Subcutaneous adipose tissue (tissue), 4 donors: ENCODE data around the gene SMYD2. TPM values are rescaled to one million over a fixed set of nuclear protein-coding genes. Genes with fewer than 3 reads are reported as not detected.

Experiments
- total RNA-seq, 4 donors: library from RNA; depleted of rRNA; stranded (reverse); fragments of >200 nt; gene quantifications; one replicate each; pipeline ENCODE4 v1.1.0, GENCODE V29; 2016
- TF ChIP-seq, protein P1 (sequence below): fragments of 450-650 bp; IDR thresholded peaks from one replicate; pipeline ENCODE4 v1.5.1; 2016; ENCODE audit warnings: low read depth, mild to moderate bottlenecking, control low read depth, antibody characterized with exemption, moderate library complexity

Gene SMYD2
- total RNA-seq, 4 donors from 2014 or later = 30.0 to 49.9 (median 38.5) TPM

GRCh38 chr1:214327514-214327913 is 46.6 kb downstream of the SMYD2 start:
- TF ChIP-seq, protein P1, sequence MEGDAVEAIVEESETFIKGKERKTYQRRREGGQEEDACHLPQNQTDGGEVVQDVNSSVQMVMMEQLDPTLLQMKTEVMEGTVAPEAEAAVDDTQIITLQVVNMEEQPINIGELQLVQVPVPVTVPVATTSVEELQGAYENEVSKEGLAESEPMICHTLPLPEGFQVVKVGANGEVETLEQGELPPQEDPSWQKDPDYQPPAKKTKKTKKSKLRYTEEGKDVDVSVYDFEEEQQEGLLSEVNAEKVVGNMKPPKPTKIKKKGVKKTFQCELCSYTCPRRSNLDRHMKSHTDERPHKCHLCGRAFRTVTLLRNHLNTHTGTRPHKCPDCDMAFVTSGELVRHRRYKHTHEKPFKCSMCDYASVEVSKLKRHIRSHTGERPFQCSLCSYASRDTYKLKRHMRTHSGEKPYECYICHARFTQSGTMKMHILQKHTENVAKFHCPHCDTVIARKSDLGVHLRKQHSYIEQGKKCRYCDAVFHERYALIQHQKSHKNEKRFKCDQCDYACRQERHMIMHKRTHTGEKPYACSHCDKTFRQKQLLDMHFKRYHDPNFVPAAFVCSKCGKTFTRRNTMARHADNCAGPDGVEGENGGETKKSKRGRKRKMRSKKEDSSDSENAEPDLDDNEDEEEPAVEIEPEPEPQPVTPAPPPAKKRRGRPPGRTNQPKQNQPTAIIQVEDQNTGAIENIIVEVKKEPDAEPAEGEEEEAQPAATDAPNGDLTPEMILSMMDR = no peak

DNA sequence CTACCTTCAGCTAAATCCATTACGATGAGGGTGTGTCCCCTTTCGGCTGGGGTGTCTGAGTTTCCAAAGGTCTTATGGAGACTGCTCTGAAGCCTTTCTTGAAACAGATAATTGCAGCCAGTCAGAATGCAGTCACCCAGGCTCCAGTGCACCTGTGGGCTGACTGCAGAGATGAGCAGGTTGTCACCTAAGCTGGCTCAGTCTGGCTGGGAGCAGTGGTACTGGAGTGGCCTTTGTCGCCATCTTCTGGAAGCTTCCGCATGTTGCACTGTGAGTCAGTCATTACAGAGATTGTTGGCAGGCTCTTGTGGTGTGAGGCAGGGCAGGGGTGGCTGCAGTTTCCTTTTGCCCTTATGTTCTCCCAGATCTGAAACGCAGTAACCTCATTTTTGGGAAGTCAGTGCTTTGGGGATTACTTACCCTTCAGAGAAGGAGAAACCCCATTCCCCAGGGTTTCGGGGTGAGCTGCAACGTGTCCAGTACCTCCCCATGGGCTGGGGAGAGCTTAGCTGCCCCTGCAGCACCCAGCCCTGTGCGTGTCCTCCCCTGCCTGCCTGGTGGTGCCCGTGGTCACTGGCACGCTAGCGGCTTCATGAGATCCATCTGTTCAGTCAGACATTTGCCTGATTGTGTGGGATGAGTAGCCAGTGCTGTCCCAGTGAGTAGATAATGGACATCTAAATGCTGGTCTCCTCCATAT is 48.0 kb downstream of the SMYD2 start:
- TF ChIP-seq, protein P1 = no peak

DNA sequence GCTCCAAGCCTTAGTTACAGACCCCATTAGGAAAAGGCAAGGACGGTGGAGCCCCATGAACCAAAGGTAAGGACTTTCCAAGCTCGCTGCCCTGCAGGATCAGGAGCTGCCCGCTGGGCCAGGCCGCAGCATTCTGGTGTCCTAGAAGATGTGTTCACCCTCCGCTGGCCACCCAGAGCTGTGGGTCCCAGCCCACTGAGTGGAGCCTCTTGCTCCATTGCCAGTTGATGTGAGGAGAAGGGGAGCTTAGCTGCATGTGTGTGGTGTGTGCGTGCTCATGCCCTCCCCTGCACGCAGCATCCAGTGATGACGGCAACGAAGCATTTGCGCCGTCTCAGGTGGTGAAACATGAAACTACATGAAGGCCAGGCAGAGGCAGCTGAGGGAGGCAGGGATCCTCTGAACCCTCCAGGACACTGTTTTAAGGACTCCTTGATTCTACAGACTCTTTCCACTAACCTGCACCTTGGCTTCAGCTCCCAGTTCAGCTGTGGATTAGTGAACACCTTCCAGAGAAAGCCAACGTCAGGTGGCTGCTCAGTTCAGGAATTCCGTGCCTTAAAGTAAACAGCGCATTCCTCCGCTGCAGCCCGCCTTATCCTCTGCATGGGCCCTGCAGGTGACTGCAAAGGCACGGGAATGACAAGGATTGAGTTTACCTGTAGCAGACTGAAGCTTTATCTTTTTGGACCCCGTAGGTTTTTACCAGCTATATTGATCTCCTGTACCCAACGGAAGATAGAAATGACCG is 48.7 kb downstream of the SMYD2 start:
- TF ChIP-seq, protein P1 = no peak

- TF ChIP-seq, protein P1 = no peak
These were observed 49.3 kb downstream of the SMYD2 start for GRCh38 chr1:214330222-214330621.

GRCh38 chr1:214330715-214331114 is 49.8 kb downstream of the SMYD2 start:
- TF ChIP-seq, protein P1 = no peak

GRCh38 chr1:214331180-214331579 is 50.2 kb downstream of the SMYD2 start:
- TF ChIP-seq, protein P1 = no peak

DNA sequence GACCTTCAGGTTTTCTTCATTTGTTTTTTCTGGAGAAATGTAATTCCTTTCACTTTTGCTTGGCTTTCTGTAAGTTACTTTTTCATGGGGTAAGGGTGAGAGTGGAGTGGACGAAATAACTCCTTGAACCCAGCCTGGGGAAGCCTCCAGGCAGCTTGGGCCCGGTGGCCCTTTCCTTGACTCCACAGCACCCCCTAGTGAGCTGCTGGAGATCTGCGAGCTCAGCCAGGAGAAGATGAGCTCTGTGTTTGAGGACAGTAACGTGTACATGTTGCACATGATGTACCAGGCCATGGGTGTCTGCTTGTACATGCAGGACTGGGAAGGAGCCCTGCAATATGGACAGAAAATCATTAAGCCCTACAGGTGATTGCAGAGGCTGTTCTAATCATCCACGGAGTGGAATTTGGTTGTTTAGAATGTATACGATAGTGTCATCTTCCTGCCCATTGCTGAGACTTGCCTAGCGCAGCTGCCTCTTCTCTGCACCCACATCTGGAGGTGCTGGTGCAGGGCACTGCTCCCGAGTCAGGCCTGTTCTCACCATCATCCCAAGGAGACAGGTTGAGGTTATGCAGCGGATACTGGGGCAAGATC is 51.0 kb downstream of the SMYD2 start:
- TF ChIP-seq, protein P1 = no peak
